Activated CD8-positive, alpha-beta memory T cell treated with anti-CD3 and anti-CD28 coated beads, Interleukin-2, amount 50 U/mL, for 48 hours (primary cell): ENCODE data around the gene RIPK4.

Experiments
- DNase-seq: peaks from one replicate; pipeline ENCODE4 v3.0.0-alpha.2; 2020

Gene RIPK4

GRCh38 chr21:41766883-41767605 lies at the start of gene RIPK4:
Gene RIPK4 (minus strand): TSS chr21:41767052. CDS start chr21:41767041, 11 bp downstream.
- peak; percentile 87 for DNase-seq

- peak; percentile 43 for DNase-seq
Observed at GRCh38 chr21:41815652-41816582, 49.1 kb upstream of the RIPK4 start.

- no peak for DNase-seq
Observed at GRCh38 chr21:41813226-41813625, 46.4 kb upstream of the RIPK4 start.

GRCh38 chr21:41812679-41813078 lies 45.8 kb upstream of the RIPK4 start:
- DNase-seq = no peak

GRCh38 chr21:41810597-41810932 lies 43.7 kb upstream of the RIPK4 start:
- DNase-seq = no peak

GRCh38 chr21:41809891-41810596 lies 43.2 kb upstream of the RIPK4 start:
- no peak for DNase-seq

DNA sequence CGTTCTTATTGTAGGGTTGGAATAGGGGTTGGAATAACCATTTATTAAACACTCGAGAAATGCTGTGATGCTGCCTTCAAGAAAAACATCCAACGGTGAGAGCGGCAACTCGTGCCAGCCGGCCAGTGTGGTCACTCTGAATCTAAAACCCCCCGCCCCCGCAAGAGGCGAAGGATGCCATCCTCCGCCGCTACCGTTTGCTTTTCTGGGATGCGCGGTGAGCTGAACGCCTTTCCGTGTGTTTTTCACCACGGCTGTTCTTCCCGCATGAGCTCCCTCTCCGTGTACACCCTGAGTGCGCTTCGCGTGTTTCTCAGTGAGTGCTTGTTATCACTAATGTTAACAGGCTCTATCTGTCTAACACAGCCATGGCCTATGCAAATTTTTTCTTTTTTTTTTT lies 42.0 kb upstream of the RIPK4 start:
- DNase-seq = no peak

DNA sequence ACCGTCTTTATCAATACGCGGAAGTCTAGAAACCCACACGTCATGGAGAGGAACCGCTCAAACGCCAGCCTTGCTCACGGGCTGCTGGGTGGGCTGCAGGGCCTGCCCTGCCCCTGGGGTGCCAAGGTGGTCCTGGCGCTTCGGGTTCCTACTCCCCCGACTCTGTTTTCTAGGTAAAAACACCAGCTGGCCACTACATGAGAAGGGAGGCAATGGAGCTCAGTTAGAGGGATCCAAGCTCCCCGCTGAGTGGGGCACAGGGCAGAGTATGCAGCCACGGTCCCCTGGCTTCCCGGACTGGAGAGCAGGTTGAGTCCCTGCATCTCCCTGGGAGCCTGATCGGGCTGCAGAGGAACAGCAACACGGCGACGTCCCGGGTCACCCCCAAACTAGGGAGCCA lies 41.2 kb upstream of the RIPK4 start:
- DNase-seq = no peak

- DNase-seq = no peak
Observed at GRCh38 chr21:41806773-41807172, 39.9 kb upstream of the RIPK4 start.

- DNase-seq = no peak
Observed at GRCh38 chr21:41805643-41806042, 38.8 kb upstream of the RIPK4 start.

- DNase-seq = no peak
Observed at GRCh38 chr21:41805038-41805437, 38.2 kb upstream of the RIPK4 start.

- DNase-seq = no peak
Observed at GRCh38 chr21:41804381-41804780, 37.5 kb upstream of the RIPK4 start.

- DNase-seq = no peak
Observed at GRCh38 chr21:41803316-41803715, 36.5 kb upstream of the RIPK4 start.

DNA sequence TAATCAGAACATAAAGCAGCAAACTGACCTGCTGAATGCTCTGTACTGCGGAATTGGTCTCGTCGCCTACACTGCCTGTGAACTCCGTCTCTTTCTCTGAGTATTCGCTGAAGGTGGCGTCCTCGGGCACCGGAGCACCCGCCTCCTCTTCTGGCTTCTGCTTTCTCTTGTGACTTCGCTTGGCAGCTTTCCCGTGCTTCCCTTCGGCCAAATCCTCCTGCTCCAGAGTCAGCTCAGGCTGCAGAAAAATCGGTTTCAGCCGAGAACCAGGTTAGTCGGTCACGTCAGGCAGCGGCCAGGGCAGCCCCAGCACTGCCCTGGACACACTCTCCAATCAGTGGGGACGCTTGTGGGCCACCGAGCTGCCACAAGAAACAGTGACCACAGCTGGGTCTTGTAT lies 35.8 kb upstream of the RIPK4 start:
- no peak for DNase-seq

GRCh38 chr21:41802198-41802584 lies 35.3 kb upstream of the RIPK4 start:
- no peak for DNase-seq

GRCh38 chr21:41801321-41802197 lies 34.7 kb upstream of the RIPK4 start:
- no peak for DNase-seq

DNA sequence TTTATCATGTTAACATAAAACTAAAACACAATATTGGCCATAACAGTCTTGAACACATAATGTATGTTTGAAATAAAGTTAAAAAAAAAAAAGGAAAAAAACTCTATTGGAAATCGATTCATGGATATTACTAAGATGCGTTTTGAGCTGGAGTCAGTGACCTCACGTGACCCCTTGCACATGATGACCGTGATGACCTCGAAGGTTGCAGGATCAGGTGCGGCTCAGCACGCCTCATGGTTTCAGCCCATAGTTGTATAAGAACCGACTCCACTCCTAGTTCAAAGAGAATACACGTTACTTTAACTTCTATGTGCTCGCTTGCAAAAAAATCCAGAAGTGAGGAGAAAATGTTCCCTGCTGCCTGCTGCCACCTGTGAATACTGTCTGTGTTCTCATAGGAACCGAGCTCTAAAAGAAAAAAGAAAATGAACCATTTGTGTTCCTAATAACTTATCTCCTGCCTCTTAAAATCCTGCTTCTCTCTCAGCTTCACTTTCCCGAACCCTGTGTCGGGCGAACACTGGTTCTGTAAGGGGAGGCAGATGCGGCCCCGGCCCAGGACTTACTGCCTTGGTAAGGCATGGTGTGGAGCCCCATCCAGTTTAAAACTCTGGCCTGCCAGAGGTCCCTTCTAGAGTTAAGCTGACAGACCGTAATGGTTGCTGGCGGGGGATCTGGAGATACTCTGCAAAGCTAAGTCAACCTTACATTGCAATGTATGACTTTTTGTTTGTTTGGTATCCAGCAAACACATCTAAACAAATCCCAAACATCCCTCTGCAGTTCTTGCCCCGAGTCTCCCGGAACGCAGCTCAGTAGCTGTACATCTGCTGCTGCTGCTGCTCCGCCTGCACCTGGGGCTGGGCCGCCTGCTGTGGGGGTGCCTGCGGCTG lies 33.8 kb upstream of the RIPK4 start:
- no peak for DNase-seq

DNA sequence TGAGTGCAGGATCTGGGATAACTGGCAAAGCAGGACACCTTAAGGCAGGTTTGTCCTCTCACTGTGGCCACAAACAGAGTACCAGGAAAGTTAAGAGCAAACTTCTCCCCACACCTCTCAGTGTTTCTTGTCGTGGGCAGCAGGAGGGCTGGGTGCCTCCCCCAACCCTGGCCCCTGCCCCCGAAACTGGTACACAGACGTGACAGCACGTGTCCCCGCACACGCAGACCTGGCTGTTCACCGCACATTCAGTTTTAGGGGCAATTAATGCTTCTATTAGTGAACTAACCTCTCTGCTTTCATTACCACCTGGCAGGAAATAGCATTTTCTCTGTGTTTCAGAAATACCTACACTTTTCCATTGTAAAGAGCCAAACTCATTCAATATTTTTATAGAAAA lies 32.9 kb upstream of the RIPK4 start:
- DNase-seq = no peak

GRCh38 chr21:41798326-41798725 lies 31.5 kb upstream of the RIPK4 start:
- no peak for DNase-seq

- no peak for DNase-seq
Observed at GRCh38 chr21:41796476-41797080, 29.7 kb upstream of the RIPK4 start.

DNA sequence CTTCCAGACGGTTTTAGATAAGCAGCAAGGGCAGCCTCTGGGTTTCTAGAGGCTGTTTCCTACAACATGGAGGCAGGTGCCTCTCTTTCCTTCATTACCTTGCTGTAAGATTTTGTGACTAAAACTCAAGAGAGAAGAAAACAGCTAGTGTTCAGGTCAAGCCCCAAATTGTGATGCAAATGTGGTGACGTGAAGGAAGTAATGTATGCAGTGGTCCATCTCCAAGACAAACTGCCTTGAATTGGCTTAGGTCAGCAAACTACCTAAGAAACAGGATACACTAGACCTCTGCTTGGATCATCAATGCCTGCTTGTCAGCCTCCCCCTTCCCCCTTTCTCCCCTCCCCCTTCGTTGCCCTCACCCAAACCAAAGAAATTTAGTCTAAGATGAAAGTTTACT lies 28.9 kb upstream of the RIPK4 start:
- DNase-seq = no peak
